ENCODE results near the gene CTAGE6.
"Not testable (repeated sequence)": the region's sequence is repeated elsewhere in the genome, so short reads cannot be mapped to it uniquely, and the experiment has no call there.

The CTAGE6 gene

DNA sequence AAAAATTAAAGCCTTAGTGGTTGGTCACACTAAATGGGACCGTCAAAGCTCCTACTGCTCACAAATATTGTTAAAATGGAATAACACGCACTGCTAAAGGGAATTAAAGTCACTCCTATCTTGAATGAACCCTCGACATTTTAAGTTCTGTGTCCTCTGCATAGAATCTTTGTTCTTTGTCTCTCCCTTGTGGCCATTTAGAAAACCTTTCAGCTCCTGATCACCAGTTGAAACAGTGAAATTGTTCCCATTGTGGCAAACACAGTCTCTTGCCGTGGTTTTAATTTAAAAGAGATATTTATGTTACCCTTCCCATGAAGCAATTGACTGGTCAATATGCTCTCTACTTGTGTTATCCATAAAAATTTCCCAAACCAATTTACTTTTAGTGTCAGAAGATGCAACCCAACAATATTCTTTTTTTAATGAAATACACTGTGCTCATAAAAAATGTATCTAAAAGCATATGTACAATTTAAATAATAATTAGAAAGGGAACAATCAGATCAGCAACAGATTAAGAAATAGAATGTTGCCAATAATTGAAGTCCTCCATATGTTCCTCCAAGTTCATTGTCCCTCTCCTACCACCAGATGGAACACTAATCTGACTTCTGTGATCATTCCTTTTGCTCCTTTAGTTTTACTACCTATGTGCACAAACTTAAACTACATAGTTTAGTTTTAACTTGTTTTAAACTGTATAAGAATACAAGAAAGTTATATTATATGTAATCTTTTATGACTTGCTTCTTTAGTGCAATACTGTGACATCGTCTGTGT, 20.3 kb downstream of the CTAGE6 start:
- DNase-seq (ENCODE audit: low read depth), result peak; percentile 73
- TF ChIP-seq, protein P1, sequence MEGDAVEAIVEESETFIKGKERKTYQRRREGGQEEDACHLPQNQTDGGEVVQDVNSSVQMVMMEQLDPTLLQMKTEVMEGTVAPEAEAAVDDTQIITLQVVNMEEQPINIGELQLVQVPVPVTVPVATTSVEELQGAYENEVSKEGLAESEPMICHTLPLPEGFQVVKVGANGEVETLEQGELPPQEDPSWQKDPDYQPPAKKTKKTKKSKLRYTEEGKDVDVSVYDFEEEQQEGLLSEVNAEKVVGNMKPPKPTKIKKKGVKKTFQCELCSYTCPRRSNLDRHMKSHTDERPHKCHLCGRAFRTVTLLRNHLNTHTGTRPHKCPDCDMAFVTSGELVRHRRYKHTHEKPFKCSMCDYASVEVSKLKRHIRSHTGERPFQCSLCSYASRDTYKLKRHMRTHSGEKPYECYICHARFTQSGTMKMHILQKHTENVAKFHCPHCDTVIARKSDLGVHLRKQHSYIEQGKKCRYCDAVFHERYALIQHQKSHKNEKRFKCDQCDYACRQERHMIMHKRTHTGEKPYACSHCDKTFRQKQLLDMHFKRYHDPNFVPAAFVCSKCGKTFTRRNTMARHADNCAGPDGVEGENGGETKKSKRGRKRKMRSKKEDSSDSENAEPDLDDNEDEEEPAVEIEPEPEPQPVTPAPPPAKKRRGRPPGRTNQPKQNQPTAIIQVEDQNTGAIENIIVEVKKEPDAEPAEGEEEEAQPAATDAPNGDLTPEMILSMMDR (conservative IDR thresholded peaks at IDR 0.05; ENCODE audit: control insufficient read depth, insufficient read depth, low read depth, low read length), result peak; percentile 71
- not testable (repeated sequence) for H3K4me3 ChIP-seq (ENCODE audit: control insufficient read depth, low read depth, low read length)

DNA sequence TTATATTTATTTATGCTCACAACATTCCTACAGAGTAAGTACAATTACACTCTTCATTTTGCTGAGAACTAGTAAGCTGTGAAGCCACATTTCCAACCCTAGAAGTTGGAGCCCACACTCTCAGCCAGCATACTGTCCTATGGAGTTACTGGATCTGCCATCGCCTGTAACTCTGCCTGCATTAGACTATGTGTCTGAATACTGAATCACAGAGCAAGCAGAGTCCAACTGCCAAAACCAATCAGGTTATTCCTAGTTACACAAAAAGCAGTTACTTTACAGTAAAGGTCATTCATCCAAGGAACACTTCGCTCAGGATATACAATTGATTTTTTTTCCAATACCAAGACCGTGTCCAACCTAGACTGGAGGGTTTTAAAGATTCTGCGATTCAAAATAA, 21.5 kb downstream of the CTAGE6 start:
- no peak overlapping the region for H3K4me3 ChIP-seq (ENCODE audit: control insufficient read depth, low read depth, low read length)
- no peak for DNase-seq (ENCODE audit: low read depth)
- TF ChIP-seq, protein P1 (conservative IDR thresholded peaks at IDR 0.05; ENCODE audit: control insufficient read depth, insufficient read depth, low read depth, low read length), result no peak

- no peak for DNase-seq (ENCODE audit: low read depth)
- H3K4me3 ChIP-seq (ENCODE audit: control insufficient read depth, low read depth, low read length), result no peak overlapping the region
- TF ChIP-seq, protein P1 (conservative IDR thresholded peaks at IDR 0.05; ENCODE audit: control insufficient read depth, insufficient read depth, low read depth, low read length), result no peak
Measured at GRCh38 chr7:143733876-143734275, 23.6 kb downstream of the CTAGE6 start.

DNA sequence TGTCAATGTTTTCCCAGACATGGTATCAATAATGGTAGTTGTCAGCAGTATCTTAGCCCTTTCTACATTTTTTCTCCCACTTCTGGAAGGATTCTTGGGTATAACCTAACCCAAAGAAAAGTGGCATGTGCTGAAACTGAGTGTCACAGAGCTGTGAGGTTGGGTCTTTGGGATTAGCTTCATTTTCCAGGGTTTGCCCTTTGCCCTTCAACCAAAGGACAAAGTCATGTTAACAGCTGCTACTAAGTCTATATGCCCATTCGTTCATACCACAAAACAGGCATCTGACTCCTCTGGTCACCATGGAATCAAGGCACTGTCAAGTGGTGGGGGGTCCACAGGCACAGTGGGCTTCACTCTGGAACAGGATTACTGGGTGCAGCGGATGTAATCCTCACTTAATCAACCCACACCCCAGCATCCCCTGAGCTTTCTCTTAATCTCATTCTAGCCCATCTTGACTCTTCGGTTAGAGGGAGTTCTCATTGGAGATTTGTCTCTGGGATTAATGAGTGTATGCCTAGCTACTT, 29.1 kb downstream of the CTAGE6 start:
- DNase-seq (ENCODE audit: low read depth), result no peak
- no peak overlapping the region for H3K4me3 ChIP-seq (ENCODE audit: control insufficient read depth, low read depth, low read length)
- TF ChIP-seq, protein P1 (conservative IDR thresholded peaks at IDR 0.05; ENCODE audit: control insufficient read depth, insufficient read depth, low read depth, low read length), result no peak

GRCh38 chr7:143727561-143727960, 29.9 kb downstream of the CTAGE6 start:
- DNase-seq (ENCODE audit: low read depth); H3K4me3 ChIP-seq (ENCODE audit: control insufficient read depth, low read depth, low read length): not testable (repeated sequence)

- not testable (repeated sequence) for DNase-seq (ENCODE audit: low read depth); H3K4me3 ChIP-seq (ENCODE audit: control insufficient read depth, low read depth, low read length)
Measured at GRCh38 chr7:143726143-143726542, 31.4 kb downstream of the CTAGE6 start.

DNA sequence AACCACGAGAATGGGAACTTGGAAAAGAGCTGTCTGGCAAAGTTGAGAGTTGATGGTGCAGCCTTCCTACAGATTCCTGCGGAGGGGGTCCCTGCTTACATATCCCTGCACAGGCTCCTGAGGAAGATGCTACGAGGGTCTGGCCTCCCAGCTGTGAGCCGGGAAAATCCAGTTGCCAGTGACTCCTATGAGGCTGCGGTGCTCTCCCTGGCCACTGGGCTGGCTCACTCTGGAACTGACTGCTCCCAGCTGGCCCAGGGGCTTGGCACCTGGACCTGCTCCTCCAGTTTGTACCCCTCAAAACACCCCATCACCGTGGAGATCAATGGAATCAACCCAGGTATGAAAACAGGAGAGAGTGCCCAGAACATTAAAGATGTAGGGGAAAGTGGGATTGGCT, 37.2 kb downstream of the CTAGE6 start:
- not testable (repeated sequence) for H3K4me3 ChIP-seq (ENCODE audit: control insufficient read depth, low read depth, low read length); DNase-seq (ENCODE audit: low read depth)

GRCh38 chr7:143715543-143716193, 41.8 kb downstream of the CTAGE6 start:
- DNase-seq (ENCODE audit: low read depth); H3K4me3 ChIP-seq (ENCODE audit: control insufficient read depth, low read depth, low read length): not testable (repeated sequence)

DNA sequence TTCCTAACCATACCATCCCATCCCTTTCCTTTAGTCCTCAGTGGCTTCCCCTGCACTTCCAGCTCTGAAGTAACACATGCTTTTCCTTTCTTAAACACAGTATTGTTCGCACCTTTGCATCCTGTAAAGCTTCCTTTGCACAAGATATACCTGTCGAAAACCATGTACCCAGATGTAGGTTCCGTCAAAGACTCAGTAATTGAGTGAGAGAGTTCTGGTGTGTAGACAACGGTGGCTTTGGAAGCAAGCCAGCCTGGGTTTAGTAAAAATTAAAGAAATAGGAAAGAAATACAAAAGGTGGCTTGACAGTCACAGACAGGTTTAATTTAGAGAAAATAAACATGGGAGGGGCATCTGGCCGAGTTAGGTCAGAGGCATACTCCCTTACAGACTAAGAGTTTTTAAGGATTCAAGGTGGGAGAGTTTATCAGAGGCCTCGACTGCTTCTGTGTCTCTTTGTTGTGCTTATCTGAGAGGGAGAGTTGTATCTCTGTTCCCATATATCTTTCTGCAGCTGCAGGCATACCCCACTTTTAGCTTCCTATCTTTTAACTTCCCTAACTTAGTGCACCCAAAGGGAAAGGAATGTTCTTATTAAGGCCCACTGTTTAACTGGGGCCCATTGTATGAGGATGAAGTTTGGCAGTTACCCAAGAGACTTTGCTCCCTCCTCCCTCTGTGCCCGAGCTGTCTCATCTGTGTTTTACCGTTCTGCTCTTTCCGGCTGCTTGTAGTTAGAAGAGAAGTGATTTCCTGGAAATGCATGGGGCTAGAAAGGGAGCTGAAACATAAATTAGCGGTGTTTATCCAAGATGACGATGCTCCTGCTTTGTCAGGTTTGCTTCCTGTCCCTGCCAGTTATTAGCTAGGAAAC, 42.7 kb downstream of the CTAGE6 start:
- H3K4me3 ChIP-seq (ENCODE audit: control insufficient read depth, low read depth, low read length); DNase-seq (ENCODE audit: low read depth): not testable (repeated sequence)

DNA sequence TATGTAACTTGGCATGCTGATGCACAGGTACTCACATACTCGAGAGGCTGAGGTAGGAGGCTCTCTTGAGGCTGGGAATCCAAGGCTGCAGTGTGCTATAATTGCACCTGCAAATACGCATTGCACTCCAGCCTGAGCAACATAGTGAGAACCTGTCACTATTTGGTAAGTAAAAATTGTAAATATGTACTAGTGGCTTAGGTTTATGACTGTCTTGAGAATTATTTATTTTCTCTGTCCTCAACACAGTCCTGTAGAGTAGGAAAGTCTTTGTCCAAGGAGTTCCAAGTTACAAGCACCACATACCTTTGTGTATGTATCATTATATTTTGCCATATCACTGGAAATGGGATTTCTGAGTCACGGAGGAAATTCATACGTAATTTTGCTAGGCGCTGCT, 45.1 kb downstream of the CTAGE6 start:
- not testable (repeated sequence) for DNase-seq (ENCODE audit: low read depth); H3K4me3 ChIP-seq (ENCODE audit: control insufficient read depth, low read depth, low read length)

- DNase-seq (ENCODE audit: low read depth); H3K4me3 ChIP-seq (ENCODE audit: control insufficient read depth, low read depth, low read length): not testable (repeated sequence)
Measured at GRCh38 chr7:143711727-143712324, 45.7 kb downstream of the CTAGE6 start.

- not testable (repeated sequence) for DNase-seq (ENCODE audit: low read depth)
Measured at GRCh38 chr7:143709895-143710294, 47.6 kb downstream of the CTAGE6 start.

More at GRCh38 chr7:143709895-143710294, 47.6 kb downstream of the CTAGE6 start:
- not testable (repeated sequence) for H3K4me3 ChIP-seq (ENCODE audit: control insufficient read depth, low read depth, low read length)

All from fibroblast of mammary gland (primary cell).